Activated naive CD8-positive, alpha-beta T cell treated with anti-CD3 and anti-CD28 coated beads, Interleukin-2, amount 50 U/mL, for 24 hours (primary cell): ENCODE results near the gene AQP6.

Source experiments
- ATAC-seq: fragments of 150-1000 bp; cut with Tn5 transposase; one replicate; pipeline ENCODE4 v1.10.0; 2021
- DNase-seq: peaks from one replicate; pipeline ENCODE4 v3.0.0; 2021
- H3K27ac Mint-ChIP-seq: one replicate; pipeline ENCODE4 v1.8.0; 2021; ENCODE audit warnings: mild to moderate bottlenecking, mixed read lengths
- H3K27me3 Mint-ChIP-seq: one replicate; pipeline ENCODE4 v1.8.0; 2021; ENCODE audit warnings: mixed read lengths
- H3K36me3 Mint-ChIP-seq: one replicate; pipeline ENCODE4 v1.8.0; 2021; ENCODE audit warnings: low read depth, mixed read lengths
- H3K4me1 Mint-ChIP-seq: one replicate; pipeline ENCODE4 v1.8.0; 2021; ENCODE audit warnings: mixed read lengths
- H3K4me3 Mint-ChIP-seq: one replicate; pipeline ENCODE4 v1.8.0; 2021; ENCODE audit warnings: mild to moderate bottlenecking, moderate library complexity, mixed read lengths
- H3K9me3 Mint-ChIP-seq: one replicate; pipeline ENCODE4 v1.8.0; 2021; ENCODE audit warnings: mixed read lengths

Gene AQP6

DNA sequence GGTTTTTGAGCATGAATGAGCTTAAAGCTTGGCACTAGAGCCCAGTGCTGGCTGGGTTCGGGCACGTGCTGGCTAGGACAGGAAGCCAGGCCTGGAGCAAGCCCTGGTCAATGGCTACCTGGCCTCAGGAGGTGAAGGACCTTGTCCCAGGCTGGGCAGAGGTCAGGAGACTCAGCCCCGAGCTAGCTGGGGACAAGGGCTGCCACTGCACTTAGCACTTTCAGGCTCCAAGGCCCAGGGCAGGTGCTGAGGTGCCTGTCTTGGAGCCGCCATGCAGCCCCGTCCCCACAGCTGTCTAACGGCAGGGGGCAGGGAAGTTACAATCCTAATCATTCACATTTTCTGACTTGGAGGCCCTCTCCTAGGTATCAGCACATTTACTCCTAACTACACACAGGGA, 4.3 kb upstream of the AQP6 start:
- Mint-ChIP-seq H3K27ac (no peak overlapping the region), H3K4me3 (no peak overlapping the region), H3K27me3 (peaks cover 37% of the 10 kb centered on the region), H3K36me3 (no peaks in the 10 kb centered on the region), H3K9me3 (no peaks in the 10 kb centered on the region), H3K4me1 (peaks cover 4% of the 10 kb centered on the region)
- DNase-seq (no peak), ATAC-seq (no peak)

DNA sequence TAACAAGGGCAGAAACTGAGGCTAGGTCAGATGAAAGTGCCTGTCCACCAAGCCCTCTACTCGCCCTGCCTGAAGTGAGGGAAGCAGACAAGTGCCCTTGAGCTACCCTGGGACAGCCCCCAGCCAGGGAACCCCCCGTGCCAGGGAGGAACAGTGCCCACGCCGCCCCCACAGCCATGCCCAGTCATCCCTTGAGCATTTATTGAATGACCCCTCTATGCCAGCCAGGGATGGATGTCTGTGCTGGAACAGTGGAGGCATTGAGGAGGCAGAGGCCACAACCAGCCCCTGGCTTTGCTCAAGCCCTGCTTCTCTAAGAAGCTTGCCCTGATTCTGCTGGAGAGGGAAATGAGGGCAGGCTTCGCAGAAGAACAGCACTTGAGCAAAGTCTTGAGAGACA, 3.7 kb upstream of the AQP6 start:
- ATAC-seq = no peak
- peaks cover 33% of the 10 kb centered on the region for H3K27me3 Mint-ChIP-seq
- H3K27ac Mint-ChIP-seq = no peak overlapping the region
- peaks cover 4% of the 10 kb centered on the region for H3K4me1 Mint-ChIP-seq
- H3K4me3 Mint-ChIP-seq = no peak overlapping the region
- H3K9me3 Mint-ChIP-seq = no peaks in the 10 kb centered on the region
- no peak for DNase-seq
- no peaks in the 10 kb centered on the region for H3K36me3 Mint-ChIP-seq

DNA sequence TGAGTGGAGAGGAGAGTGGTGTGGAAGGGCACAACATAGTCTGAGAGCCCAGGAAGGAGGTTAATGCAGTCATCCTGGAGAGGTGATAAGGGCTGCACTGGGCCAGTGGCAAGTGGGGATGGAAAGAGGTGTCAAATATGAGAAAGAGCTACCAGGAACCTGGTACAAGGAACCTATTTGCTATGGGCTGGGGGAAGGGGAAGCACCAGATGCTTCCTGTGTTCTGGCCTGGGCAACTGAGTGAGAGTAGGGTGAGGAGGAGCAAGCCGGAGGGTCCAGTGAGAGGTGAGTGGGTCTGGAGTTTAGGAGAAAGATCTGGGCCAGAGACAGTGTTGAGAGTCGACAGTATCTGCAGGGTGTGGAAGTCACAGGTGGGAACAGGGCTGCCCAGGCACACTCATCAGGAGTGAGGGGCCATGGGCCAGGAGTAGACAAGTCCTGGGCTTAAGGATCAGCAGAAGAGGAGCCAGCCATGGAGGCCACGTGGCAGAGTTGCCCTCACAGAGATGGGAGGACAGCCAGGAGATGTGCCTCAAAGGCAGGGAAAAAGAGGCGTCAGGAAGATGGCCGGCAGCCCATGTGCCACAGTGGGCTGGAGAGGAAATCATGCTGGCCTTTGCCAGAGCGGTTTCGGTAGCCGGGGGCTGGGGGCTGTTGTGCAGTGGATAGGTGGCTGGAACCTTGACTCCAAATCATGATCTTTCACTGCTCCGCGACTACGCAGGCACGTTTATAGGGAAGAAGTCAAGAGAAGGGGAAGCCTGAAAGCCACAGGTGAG, 2.9 kb upstream of the AQP6 start:
- ATAC-seq (no peak), DNase-seq (no peak)
- Mint-ChIP-seq H3K4me3 (no peak overlapping the region), H3K27ac (no peak overlapping the region), H3K9me3 (no peaks in the 10 kb centered on the region), H3K4me1 (peaks cover 4% of the 10 kb centered on the region), H3K27me3 (peaks cover 24% of the 10 kb centered on the region), H3K36me3 (no peaks in the 10 kb centered on the region)

DNA sequence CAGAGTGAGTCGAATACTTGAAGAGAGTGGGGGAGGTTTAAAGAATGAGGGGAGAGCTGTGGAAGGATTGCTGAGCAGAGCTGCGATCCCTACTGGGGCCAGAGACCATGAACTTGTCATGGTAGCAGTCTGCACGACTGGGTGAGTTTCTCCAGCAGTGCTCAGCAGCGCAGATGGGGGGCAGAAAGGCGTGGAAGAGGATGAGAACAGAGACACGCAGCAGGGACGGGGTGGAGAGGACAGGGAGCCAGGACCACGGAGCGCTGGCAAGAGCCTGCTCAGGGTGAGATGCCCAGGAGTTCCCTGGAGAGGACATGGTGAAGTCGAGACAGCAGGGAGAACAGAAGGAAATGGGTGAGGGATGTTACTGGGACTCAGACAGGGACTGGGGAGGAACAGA, 2.1 kb upstream of the AQP6 start:
- Mint-ChIP-seq H3K4me3 (no peak overlapping the region), H3K27me3 (peaks cover 19% of the 10 kb centered on the region), H3K4me1 (peaks cover 4% of the 10 kb centered on the region), H3K9me3 (no peaks in the 10 kb centered on the region), H3K36me3 (no peaks in the 10 kb centered on the region), H3K27ac (no peak overlapping the region)
- DNase-seq = no peak
- no peak for ATAC-seq

DNA sequence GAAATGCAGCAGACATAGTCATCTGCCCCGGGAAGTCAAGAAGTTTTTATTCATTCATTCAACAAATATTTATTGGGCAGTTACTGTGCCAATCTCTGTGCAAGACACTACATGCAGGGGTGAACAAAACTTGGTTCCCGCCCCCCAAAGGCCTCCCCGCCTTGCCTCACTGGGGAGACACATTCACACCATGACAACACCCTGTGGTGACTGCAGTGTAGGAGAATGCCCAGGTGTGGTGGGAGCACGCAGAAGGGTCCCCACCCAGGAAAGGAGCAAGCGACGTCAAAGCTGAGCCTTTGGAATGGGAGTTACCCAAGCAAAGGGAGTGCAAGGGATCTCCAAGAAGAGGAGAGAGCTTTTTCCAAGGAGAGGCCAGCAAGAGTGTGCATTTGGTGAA, 1.6 kb upstream of the AQP6 start:
- H3K27ac Mint-ChIP-seq = no peak overlapping the region
- H3K27me3 Mint-ChIP-seq = peaks cover 17% of the 10 kb centered on the region
- ATAC-seq (no peak), DNase-seq (no peak)
- no peak overlapping the region for H3K4me3 Mint-ChIP-seq
- H3K9me3 Mint-ChIP-seq = no peaks in the 10 kb centered on the region
- no peaks in the 10 kb centered on the region for H3K36me3 Mint-ChIP-seq
- H3K4me1 Mint-ChIP-seq = peaks cover 4% of the 10 kb centered on the region

DNA sequence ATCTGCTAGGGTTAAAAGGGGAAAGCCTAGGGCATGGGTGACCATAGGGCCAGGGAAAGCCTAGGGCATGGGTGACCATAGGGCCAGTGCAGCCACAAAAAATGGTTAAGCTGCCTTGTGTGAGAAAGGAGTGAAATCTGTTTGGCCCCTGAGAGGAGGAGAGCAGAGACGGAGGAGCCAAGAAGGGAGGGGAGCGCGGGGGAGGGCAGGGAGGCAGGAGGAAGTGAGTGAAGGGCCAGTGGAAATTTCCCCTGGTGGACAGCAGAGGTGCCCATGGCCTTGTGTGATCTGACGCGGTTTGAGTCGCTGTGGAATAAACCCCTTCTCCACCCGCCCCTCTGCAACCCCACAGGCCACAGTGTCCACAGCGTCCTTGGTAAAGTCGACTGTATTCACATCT, 618 bp upstream of the AQP6 start:
- Mint-ChIP-seq H3K9me3 (no peaks in the 10 kb centered on the region), H3K4me3 (no peak overlapping the region), H3K27ac (no peak overlapping the region), H3K36me3 (no peaks in the 10 kb centered on the region), H3K4me1 (peaks cover 2% of the 10 kb centered on the region), H3K27me3 (peaks cover 12% of the 10 kb centered on the region)
- ATAC-seq (no peak), DNase-seq (no peak)

DNA sequence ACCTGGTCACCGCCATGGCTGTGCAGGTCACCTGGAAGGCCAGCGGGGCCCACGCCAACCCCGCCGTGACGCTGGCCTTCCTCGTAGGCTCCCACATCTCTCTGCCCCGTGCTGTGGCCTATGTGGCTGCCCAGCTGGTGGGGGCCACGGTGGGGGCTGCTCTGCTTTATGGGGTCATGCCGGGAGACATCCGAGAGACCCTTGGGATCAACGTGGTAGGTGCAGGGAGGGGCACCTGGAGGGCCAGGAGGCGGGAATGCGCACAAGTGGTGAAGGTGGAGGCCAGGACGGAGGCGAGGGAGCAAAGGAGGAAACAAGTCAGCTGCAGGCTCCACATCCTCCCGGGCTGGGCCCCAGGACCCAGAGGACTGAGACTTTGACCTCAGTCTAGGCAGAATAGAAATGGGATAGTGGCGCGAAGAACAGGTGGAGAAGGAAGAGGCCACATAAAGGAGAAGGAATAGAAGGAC, 649 bp downstream of the AQP6 start:
- H3K27ac Mint-ChIP-seq = no peak overlapping the region
- no peak for ATAC-seq
- no peak overlapping the region for H3K4me3 Mint-ChIP-seq
- no peaks in the 10 kb centered on the region for H3K9me3 Mint-ChIP-seq
- H3K4me1 Mint-ChIP-seq = no peaks in the 10 kb centered on the region
- no peak for DNase-seq
- peaks cover 6% of the 10 kb centered on the region for H3K27me3 Mint-ChIP-seq
- no peaks in the 10 kb centered on the region for H3K36me3 Mint-ChIP-seq

DNA sequence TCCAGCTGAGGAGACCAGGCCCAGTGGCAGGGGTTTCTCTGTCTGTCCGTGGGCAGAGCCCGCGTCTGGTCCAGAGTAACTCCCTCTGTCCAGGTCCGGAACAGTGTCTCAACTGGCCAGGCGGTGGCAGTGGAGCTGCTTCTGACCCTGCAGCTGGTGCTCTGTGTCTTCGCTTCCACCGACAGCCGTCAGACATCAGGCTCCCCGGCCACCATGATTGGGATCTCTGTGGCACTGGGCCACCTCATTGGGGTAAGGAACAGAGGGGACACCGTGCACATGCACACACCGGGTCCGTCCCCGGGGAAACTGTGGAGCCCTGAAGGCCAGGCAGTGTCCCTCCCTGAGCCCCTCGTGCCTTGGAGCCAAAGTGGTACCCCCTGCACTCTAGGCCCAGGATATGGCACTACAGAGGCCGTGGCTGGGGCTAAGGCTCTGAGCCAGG, 1.5 kb downstream of the AQP6 start:
- ATAC-seq (no peak), DNase-seq (no peak)
- H3K9me3 Mint-ChIP-seq = no peaks in the 10 kb centered on the region
- no peaks in the 10 kb centered on the region for H3K27me3 Mint-ChIP-seq
- H3K4me1 Mint-ChIP-seq = no peaks in the 10 kb centered on the region
- no peak overlapping the region for H3K4me3 Mint-ChIP-seq
- no peak overlapping the region for H3K27ac Mint-ChIP-seq
- no peaks in the 10 kb centered on the region for H3K36me3 Mint-ChIP-seq

DNA sequence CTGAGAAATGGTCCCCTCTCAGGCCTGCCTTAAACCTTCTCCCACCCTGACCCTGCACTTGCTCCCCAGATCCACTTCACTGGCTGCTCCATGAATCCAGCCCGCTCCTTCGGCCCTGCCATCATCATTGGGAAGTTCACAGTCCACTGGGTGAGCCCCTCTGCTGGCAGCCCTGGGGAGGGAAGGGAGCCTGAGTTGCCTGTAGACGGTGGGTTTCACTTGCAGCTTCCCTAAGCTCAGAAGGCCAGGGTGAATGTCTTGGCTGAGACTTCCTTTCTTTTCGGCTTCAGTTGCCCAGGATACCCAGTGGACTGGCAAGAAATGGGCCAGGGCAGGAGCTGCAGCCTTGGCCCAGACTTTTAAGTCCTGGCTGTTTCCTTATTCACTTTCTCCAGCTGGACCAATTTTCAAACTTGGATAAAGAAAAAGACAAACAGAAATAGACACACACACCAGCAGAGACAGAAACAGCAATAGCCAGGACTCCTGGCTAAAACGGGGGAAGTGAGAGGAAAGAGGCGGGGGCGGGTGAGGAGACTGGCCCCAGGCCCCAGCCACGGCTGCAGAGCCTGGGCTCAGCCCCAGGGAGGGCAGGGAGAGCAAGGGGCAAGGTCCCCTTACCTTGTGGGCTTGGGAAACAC, 2.0 kb downstream of the AQP6 start:
- Mint-ChIP-seq H3K4me3 (no peak overlapping the region), H3K4me1 (no peaks in the 10 kb centered on the region), H3K36me3 (no peaks in the 10 kb centered on the region), H3K9me3 (no peaks in the 10 kb centered on the region), H3K27ac (no peak overlapping the region), H3K27me3 (no peaks in the 10 kb centered on the region)
- ATAC-seq (no peak), DNase-seq (no peak)

DNA sequence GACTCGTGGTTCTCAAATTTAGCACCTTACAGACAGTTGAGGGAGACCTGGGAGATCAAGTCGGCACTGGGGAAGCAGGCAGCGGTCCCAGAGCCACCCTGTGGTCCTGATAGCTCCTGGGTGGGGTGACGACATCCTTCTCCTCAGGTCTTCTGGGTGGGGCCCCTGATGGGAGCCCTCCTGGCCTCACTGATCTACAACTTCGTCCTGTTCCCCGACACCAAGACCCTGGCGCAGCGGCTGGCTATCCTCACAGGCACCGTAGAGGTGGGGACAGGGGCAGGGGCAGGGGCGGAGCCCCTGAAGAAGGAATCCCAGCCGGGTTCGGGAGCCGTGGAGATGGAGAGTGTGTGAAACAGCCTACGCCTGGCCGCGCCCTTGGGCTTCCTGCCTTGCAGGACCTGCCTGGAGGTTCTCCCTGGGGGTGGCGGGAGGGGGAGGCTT, 2.6 kb downstream of the AQP6 start:
- no peak overlapping the region for H3K27ac Mint-ChIP-seq
- DNase-seq = no peak
- H3K27me3 Mint-ChIP-seq = no peaks in the 10 kb centered on the region
- H3K4me1 Mint-ChIP-seq = no peaks in the 10 kb centered on the region
- no peaks in the 10 kb centered on the region for H3K9me3 Mint-ChIP-seq
- no peaks in the 10 kb centered on the region for H3K36me3 Mint-ChIP-seq
- ATAC-seq = no peak
- H3K4me3 Mint-ChIP-seq = no peak overlapping the region

DNA sequence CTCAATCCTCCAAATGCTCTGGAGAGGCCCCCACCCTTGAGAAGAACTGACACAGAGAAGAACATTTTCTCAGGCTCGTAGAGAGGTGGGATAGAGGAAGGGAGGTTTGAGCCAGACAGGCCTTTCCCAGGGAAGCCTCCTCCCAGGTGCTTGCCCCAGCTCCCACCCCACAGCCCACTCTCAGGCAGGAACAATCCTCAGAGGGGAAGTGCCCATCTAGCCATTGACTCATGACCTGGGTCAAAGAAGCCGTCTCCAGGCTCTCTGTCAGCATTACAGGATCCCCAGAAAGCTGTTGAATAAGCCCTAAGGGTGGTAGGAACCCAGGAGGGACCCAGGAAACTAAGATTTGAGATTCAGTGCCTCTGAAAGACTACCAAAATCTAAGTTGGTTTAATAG, 3.8 kb downstream of the AQP6 start:
- ATAC-seq (no peak), DNase-seq (no peak)
- no peaks in the 10 kb centered on the region for H3K9me3 Mint-ChIP-seq
- no peaks in the 10 kb centered on the region for H3K27me3 Mint-ChIP-seq
- no peak overlapping the region for H3K4me3 Mint-ChIP-seq
- H3K36me3 Mint-ChIP-seq = no peaks in the 10 kb centered on the region
- no peaks in the 10 kb centered on the region for H3K4me1 Mint-ChIP-seq
- no peak overlapping the region for H3K27ac Mint-ChIP-seq

DNA sequence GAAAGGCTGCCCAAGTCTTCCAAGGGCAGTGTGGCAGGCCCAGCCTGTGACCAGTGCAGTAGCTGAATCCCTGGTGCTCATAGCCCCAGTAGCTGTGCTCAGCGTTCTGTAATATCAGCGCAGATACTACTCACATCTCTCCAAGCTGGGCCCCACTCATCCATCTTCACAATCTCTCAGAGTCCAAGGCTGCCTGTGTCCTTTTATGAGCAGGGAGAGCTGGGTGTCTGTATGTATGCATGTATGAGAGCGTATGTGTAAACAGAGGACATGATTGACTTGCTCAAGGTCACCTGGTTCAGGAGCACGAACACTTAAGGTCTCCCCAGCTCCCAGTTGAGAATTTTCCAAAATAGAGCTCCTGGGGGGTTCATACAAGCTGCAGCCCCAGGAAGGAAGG, 5.4 kb downstream of the AQP6 start:
- H3K4me1 Mint-ChIP-seq = no peaks in the 10 kb centered on the region
- no peaks in the 10 kb centered on the region for H3K9me3 Mint-ChIP-seq
- no peak for ATAC-seq
- no peak overlapping the region for H3K4me3 Mint-ChIP-seq
- H3K27me3 Mint-ChIP-seq = no peaks in the 10 kb centered on the region
- H3K36me3 Mint-ChIP-seq = no peaks in the 10 kb centered on the region
- no peak for DNase-seq
- no peak overlapping the region for H3K27ac Mint-ChIP-seq

DNA sequence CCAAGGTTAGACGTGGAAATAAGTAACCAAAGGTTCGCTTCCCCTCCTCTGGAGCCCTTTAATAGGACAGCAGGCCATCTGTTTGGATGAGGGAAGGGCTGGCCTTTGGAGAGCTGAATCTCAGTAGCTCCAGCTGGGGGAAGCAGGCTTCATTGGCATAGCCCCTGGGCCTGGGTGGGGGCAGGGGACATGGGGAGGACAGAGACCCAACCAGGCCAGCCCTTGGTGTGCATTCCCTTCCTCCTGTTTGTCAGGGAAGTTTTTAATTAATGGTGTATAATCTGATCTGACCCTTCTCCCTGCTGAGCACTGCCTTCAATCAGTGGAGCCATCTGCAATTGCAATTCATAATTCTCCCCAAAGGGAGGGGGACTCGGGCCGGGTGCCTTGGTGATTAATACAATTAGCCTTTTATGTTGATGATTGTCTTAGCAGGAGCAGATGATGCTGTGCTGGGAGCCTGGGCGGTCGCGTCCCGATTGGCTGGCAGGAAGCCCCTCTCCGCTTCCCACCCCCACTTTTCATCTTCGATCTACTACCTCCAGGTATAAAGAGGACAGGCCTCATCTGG, 6.4 kb downstream of the AQP6 start:
- Mint-ChIP-seq H3K4me1 (no peaks in the 10 kb centered on the region), H3K27me3 (no peaks in the 10 kb centered on the region), H3K9me3 (no peaks in the 10 kb centered on the region), H3K4me3 (no peak overlapping the region), H3K27ac (no peak overlapping the region), H3K36me3 (no peaks in the 10 kb centered on the region)
- DNase-seq = no peak
- no peak for ATAC-seq

DNA sequence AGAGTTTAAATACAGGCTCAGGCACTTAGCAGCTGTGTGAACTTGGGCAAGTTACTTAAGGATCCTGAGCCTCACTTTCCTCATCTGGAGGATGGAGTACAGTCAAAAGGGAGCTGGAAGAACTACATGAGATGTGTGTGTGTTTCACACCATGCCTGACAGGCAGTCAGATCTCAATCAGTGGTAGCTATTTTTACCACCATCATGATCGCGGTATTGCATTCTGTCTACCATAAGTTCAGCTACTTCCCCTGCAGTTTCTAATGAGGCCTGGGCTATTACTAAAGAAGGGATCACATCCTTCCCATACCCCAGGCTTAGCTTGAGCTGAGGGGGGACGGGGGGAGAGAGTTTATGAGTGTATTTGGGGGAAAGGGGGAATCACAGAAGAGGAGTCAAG, 7.0 kb downstream of the AQP6 start:
- ATAC-seq (no peak), DNase-seq (no peak)
- H3K9me3 Mint-ChIP-seq = no peaks in the 10 kb centered on the region
- H3K27ac Mint-ChIP-seq = no peak overlapping the region
- no peaks in the 10 kb centered on the region for H3K27me3 Mint-ChIP-seq
- H3K4me3 Mint-ChIP-seq = no peak overlapping the region
- no peaks in the 10 kb centered on the region for H3K4me1 Mint-ChIP-seq
- no peaks in the 10 kb centered on the region for H3K36me3 Mint-ChIP-seq
